ENCODE data around the gene ANO2.
"Not testable (repeated sequence)": the region's sequence is repeated elsewhere in the genome, so short reads cannot be mapped to it uniquely, and the experiment has no call there.

The ANO2 gene

DNA sequence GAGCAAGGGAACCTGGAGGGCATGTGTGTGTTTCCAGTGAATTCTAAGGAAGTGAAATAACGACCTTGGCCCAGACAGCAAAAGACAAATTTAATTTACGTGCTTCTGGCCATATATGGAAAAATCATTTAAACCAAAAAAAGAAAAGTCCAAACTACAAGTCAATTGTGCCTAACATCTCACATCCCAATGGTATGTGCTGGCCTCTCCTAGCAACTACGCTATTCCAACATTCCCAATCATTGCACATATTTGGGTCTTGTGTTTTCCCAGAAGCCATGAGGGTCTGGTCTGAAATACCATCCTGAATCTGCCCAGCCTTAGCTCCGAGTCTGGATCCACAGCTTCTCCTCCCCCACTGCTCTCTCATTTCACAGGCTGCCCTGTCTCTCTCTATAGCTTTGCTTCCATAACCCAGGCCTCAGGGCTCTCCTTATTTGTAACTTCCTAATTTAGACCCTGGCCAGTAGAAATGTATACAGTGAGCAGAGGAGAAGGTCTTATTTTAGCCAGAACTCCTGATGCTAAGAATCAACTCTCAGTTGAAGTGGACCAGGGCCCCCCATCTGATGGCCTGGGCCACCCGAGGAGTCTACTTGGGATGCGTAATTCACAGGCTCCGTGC lies 224.6 kb downstream of the ANO2 start:
- peak; percentile 54 for DNase-seq

DNA sequence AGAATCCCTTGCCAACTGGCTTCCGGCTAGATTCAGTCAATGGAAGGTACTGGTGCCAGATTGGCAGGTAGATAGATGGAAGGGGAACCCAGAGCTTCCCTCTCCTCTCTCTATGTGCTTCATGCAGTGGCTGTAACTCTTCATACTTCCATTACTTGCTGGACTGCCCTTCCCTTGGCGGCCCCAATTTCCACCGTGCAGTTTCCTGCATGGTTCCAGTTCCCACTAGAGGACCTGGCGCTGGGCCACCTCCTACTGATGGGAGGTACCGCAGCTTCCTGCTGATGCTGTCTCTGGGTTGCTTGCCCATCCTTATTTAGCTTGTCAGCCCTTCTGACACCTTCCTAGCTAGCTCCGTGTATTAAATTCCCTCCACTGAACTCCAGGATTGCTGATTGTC lies 226.4 kb downstream of the ANO2 start:
- no peak for DNase-seq

GRCh38 chr12:5718073-5718472 lies 227.0 kb downstream of the ANO2 start:
- no peak for DNase-seq

DNA sequence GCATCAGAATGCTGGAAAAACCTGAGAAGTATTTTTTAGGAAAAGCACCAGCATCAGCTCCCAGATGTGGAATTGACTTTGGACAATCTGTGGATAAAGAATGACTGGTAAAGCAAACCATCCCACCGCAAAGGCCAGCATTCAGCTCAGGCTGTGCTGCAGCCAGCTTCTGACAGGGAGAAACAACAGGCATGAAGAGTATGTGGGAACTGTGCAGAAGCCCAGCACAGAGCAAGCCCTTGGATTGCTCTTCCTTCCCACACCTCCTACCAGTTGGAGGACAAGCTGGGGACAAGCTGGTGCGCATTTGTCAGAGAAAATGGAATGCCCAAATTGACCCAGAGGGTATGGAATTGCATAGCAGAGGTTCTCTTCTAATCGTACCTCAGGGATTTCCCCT lies 228.1 kb downstream of the ANO2 start:
- DNase-seq: no peak

DNA sequence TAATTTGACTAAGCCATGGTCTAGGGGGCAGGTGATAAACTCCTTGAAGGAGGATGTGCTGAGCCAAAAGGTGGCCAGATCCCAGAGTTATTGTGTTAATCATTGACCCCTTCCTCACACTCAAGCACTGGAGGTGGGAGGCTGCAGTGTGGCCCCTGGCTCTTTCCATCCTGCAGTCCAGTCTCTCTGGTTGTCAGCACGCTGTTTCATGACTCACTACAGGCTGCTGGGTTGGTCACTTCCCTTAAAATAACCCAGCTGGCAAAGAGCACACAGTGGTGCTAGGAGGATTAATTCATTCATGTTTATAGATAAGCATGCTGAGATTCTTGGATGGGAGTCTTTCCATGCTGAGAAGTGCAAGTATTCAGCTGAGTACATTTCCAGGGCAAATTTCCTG lies 228.9 kb downstream of the ANO2 start:
- peak; percentile 53 for DNase-seq

- DNase-seq: no peak
Observed at GRCh38 chr12:5715021-5715420, 230.0 kb downstream of the ANO2 start.

GRCh38 chr12:5713599-5714081 lies 231.4 kb downstream of the ANO2 start:
- DNase-seq: no peak

DNA sequence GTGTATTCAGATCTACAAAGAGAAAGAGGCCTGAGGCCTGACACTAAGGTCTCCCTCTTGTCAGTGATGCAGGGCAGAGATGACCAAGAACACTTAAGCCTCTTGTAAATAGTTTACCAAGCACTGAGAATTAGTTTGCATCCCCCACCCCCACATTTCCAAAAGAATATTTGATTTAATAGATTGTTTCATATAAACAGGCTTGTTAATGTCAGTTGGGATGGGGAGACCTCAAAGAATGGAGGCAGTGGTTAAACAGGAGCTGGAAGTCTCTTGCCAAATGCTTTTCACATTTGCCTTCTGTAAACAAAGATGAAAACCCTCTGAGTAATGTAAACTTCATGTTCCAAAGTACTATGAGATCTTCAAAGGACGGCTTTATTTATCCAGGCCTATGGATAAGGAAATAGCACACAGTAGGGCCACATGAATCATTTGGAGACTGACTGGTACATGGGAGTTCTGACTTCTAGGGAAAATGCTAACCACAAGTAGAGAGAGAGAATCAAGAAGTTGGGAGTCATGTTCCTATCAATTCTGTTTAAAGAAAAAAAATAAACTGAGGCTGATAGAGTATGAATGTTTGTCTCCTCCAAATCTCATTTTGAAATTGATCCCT lies 234.7 kb downstream of the ANO2 start:
- DNase-seq: no peak

- no peak for DNase-seq
Observed at GRCh38 chr12:5708371-5708770, 236.7 kb downstream of the ANO2 start.

GRCh38 chr12:5706247-5706646 lies 238.8 kb downstream of the ANO2 start:
- no peak for DNase-seq

DNA sequence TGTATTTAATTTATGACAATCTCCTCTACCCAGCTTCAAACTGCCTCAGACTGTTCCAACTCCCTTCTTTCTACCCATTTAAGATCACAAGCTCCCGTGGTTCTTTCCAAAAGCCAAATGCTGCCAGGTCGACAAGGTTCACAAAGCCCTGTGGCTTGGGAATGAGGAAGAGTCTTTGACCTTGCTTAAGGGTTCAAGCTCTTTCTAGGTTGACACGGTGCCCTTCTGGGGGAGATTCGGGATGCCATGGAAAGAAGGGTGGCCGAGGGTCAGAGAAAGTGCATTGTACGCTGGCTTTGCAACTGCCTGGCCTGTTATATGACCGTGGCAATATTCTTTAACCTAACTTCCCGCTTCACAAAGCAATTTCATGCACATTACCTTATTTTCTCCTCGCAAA lies 239.3 kb downstream of the ANO2 start:
- no peak for DNase-seq

GRCh38 chr12:5694759-5695409 lies 250.2 kb downstream of the ANO2 start:
- DNase-seq: peak; percentile 62

GRCh38 chr12:5692850-5693249 lies 252.2 kb downstream of the ANO2 start:
- no peak for DNase-seq

DNA sequence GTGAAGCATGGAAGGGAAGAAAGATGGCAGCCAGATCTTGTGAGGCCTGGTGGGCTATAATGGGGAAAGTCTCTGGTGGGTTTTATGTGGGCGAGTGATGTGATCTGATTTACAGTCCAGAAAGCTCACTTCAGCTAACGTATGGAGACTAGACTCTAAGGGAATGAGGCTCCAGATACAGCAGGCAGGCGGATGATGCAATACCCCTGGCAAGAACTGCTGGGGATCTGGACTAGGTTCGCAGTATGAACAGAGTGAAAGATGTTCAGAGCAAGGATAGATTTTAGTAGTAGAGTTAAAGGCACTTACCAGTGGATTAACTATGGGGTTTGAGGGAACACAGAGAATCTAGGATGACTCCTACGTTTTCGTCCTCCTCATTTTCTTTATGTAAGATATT lies 253.1 kb downstream of the ANO2 start:
- peak; percentile 37 for DNase-seq

DNA sequence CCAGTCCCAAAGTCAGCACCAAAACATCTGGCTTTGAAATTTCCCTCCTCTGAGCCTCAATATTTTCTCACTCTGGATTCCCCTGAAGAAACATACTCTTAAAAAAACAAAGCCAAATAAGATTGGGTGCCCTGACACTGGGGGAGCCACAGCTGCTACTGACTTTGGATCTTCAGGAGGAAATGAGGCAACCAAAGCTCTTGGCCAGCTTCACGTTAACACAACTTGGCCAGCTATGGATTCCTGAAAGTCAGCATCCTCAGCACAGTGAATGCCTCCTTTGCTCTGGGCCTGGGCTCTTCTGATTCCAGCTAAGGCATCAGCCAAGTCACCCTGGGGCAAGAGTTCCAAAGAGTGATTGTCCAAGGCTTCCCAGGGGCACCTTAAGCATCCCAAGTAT lies 254.8 kb downstream of the ANO2 start:
- DNase-seq: no peak

- peak; percentile 30 for DNase-seq
Observed at GRCh38 chr12:5689773-5690172, 255.3 kb downstream of the ANO2 start.

DNA sequence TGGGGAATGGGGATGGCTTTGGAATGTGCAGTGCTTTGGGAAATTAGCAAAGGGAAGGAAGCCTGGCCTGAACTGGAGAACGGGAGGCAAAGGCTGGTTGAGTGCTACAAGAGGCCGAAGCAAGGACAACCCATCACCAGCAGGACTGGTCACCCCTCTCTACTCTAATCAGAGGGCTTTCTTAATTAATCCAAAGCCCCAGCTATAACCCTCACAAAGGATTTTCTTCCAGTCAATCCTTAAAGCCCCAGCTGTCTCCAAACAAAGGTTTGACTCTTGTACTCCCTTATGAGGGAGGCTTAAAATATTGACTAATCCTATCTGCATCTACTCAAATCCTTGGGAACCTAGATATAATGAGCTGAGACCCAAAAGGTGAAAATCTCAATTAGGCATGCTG lies 256.8 kb downstream of the ANO2 start:
- no peak for DNase-seq

- DNase-seq: no peak
Observed at GRCh38 chr12:5685935-5686334, 259.1 kb downstream of the ANO2 start.

- no peak for DNase-seq
Observed at GRCh38 chr12:5684989-5685388, 260.1 kb downstream of the ANO2 start.

DNA sequence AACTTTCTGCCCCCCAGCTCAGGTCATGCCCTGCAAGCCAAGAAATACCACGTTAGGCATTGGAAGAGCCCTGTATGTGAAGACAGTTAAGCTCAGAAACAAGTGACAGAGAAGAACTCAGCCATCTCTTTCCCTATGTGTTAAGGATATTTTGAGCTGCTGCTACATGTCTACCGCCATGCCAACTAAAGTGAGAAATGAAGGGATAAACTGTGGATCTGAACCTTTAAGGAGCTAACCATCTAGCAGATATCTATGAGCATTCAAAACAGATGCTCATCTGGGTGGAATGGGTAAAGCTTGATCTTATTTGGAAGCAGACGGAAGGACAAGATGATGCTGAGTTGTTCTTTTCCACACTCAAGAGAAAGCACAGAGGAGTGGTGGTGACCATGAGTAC lies 262.5 kb downstream of the ANO2 start:
- no peak for DNase-seq

DNA sequence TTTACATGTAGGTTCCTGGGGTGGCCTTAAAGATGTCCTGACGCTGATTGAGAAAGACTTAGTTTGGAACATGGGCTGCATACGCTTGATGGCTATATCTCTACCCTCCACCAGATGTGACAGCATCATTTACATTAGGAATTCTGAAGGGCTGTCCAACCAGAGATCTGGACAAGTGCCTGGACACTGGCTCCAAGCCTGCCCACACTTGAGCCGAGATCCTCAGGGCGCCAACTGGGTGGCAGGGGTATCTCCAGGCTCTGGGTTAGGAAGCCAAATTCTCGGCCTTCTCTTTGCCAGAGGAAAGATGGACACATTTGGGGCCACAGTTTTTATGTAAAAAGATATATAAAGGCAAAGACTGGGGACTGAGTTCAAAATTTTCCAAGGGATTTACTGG lies 266.9 kb downstream of the ANO2 start:
- DNase-seq: no peak

GRCh38 chr12:5669624-5670023 lies 275.4 kb downstream of the ANO2 start:
- not testable (repeated sequence) for DNase-seq

- peak; percentile 99 for DNase-seq
Observed at GRCh38 chr12:5665615-5666014, 279.4 kb downstream of the ANO2 start.

GRCh38 chr12:5661811-5662210 lies 283.2 kb downstream of the ANO2 start:
- peak; percentile 16 for DNase-seq
